Esophagus squamous epithelium (tissue), 4 donors: ENCODE results near the gene CELF2.

Source experiments
- POLR2A ChIP-seq, 4 donors: fragments of 450-650 bp; IDR thresholded peaks; one replicate each; pipeline ENCODE4 v1.6.1; 2017; ENCODE audit warnings: antibody characterized with exemption in 4 of 4, mild to moderate bottlenecking in 4 of 4, moderate library complexity in 3 of 4
- TF ChIP-seq, protein P1 (sequence below), 6 experiments: fragments of 450-650 bp in 4 of 6; fragments of 200-600 bp in 2 of 6; sonication (generic) in 2 of 6; IDR thresholded peaks; one replicate each; pipeline ENCODE4 v1.5.1; 2016 to 2019; ENCODE audit warnings: antibody characterized with exemption in 6 of 6, mild to moderate bottlenecking in 4 of 6, moderate library complexity in 4 of 6

DNA sequence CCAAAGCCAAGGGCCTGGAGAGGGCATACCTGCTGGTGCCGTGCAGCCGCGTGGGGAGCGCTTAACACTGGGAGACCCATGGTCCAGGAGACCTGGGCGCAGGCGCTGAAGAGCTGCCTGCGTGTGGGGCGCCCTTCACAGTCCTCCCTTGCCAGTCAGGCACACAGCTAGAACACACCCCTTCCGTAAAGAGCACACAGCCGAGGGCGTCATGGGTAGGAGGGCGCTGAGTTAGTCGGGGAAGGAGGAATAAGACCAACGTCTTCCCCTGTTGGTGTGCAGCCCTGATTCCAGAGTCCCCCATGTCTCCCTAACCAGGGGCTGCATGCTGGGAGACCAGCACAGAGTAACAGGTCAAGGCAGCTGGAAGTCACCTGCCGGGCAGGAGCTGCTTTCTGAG is 319.8 kb downstream of the CELF2 start:
- TF ChIP-seq, protein P1, sequence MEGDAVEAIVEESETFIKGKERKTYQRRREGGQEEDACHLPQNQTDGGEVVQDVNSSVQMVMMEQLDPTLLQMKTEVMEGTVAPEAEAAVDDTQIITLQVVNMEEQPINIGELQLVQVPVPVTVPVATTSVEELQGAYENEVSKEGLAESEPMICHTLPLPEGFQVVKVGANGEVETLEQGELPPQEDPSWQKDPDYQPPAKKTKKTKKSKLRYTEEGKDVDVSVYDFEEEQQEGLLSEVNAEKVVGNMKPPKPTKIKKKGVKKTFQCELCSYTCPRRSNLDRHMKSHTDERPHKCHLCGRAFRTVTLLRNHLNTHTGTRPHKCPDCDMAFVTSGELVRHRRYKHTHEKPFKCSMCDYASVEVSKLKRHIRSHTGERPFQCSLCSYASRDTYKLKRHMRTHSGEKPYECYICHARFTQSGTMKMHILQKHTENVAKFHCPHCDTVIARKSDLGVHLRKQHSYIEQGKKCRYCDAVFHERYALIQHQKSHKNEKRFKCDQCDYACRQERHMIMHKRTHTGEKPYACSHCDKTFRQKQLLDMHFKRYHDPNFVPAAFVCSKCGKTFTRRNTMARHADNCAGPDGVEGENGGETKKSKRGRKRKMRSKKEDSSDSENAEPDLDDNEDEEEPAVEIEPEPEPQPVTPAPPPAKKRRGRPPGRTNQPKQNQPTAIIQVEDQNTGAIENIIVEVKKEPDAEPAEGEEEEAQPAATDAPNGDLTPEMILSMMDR (IDR thresholded peaks at IDR 0.05): no peak
- no peak for TF ChIP-seq POLR2A (IDR thresholded peaks at IDR 0.05)
